PC-9 (cell line): ENCODE measurements around the gene MAGI2. TPM values are rescaled to one million over a fixed set of nuclear protein-coding genes. Genes with fewer than 3 reads are reported as not detected.

Experiments
- BruUV-seq: library from RNA; stranded (reverse); fragments of 400-500 nt; replicated peaks from 2 replicates; lab custom pipeline; 2021; lab: Mats Ljungman, UMichigan
- CTCF ChIA-PET: fragments of 300-600 bp; sonication (Branson Sonifier 250); formaldehyde crosslinking; loops from one replicate; lab custom pipeline; 2022; ENCODE audit warnings: antibody characterized with exemption; lab: Charles Lee
- POLR2A ChIA-PET: fragments of 300-600 bp; sonication (Branson Sonifier 250); formaldehyde crosslinking; loops from one replicate; lab custom pipeline; 2022; ENCODE audit warnings: antibody characterized with exemption; ENCODE audit not compliant: unreplicated experiment; lab: Charles Lee
- DNase-seq, 2 experiments: peaks; one replicate each; pipeline versions ENCODE4 v3.0.0 to v3.0.0-alpha.2; 2015 to 2022; ENCODE audit warnings: mixed read lengths in 1 of 2
- H2AFZ ChIP-seq: fragments of 200-600 bp; sonication (generic); 2 replicates; pipeline ENCODE4 v1.8.1; 2017; ENCODE audit warnings: antibody characterized with exemption
- H3F3A ChIP-seq: fragments of 200-600 bp; sonication (generic); 2 replicates; pipeline ENCODE4 v1.8.1; 2017; ENCODE audit warnings: antibody characterized with exemption, mild to moderate bottlenecking, low read depth; ENCODE audit not compliant: insufficient read depth
- H3K27ac ChIP-seq: fragments of 200-600 bp; sonication (generic); 2 replicates; pipeline ENCODE4 v1.6.1; 2016; ENCODE audit warnings: mixed run types
- H3K27me3 ChIP-seq: fragments of 200-600 bp; sonication (generic); 2 replicates; pipeline ENCODE4 v1.6.1; 2016; ENCODE audit warnings: low read depth, mixed run types; ENCODE audit not compliant: insufficient read depth
- H3K36me3 ChIP-seq: fragments of 200-600 bp; sonication (generic); 2 replicates; pipeline ENCODE4 v1.6.1; 2016; ENCODE audit warnings: low read depth, mixed run types
- H3K4me1 ChIP-seq: fragments of 200-600 bp; sonication (generic); replicated peaks from 2 replicates; pipeline ENCODE4 v1.6.1; 2016; ENCODE audit warnings: mixed run types; ENCODE audit not compliant: insufficient read depth
- H3K4me2 ChIP-seq: fragments of 200-600 bp; sonication (generic); 2 replicates; pipeline ENCODE4 v1.6.1; 2017; ENCODE audit warnings: mixed run types
- H3K4me3 ChIP-seq: fragments of 200-600 bp; sonication (generic); 2 replicates; pipeline ENCODE4 v1.6.1; 2016; ENCODE audit warnings: mixed run types
- H3K79me2 ChIP-seq: fragments of 200-600 bp; sonication (generic); 2 replicates; pipeline ENCODE4 v1.6.1; 2017; ENCODE audit warnings: low read depth, mixed run types
- H3K9me2 ChIP-seq: fragments of 200-600 bp; sonication (generic); 2 replicates; pipeline ENCODE4 v1.8.1; 2017; ENCODE audit warnings: mild to moderate bottlenecking; ENCODE audit not compliant: insufficient read depth
- H3K9me3 ChIP-seq: fragments of 200-600 bp; sonication (generic); 2 replicates; pipeline ENCODE4 v1.8.1; 2016; ENCODE audit warnings: low read depth; ENCODE audit not compliant: insufficient read depth
- H4K20me1 ChIP-seq: fragments of 200-600 bp; sonication (generic); 2 replicates; pipeline ENCODE4 v1.8.1; 2017; ENCODE audit not compliant: insufficient read depth
- CTCF ChIP-seq: fragments of 200-600 bp; sonication (generic); conservative IDR thresholded peaks from 2 replicates; pipeline ENCODE4 v1.6.1; 2017; ENCODE audit warnings: mixed run types, antibody characterized with exemption, mild to moderate bottlenecking, moderate library complexity
- EZH2 ChIP-seq: fragments of 200-600 bp; sonication (generic); IDR thresholded peaks from 2 replicates; pipeline ENCODE4 v1.8.0; 2017; ENCODE audit warnings: antibody characterized with exemption, low read depth
- intact Hi-C: fragments of 100-400 bp; cut with micrococcal nuclease; formaldehyde crosslinking; loops from one replicate; pipeline ENCODE4 v1.10.0; 2022; ENCODE audit not compliant: unreplicated experiment
- total RNA-seq: library from RNA; stranded (reverse); gene quantifications from 2 replicates; pipeline ENCODE4 v1.2.3, GENCODE V29; 2021

MAGI2 gene
- total RNA-seq, 1 experiment from 2014 or later = 0.92 TPM

- Histone ChIP-seq H4K20me1 (no peaks in the 10 kb centered on the region), H3K79me2 (no peaks in the 10 kb centered on the region), H3K9me3 (no peaks in the 10 kb centered on the region), H3K4me2 (no peak overlapping the region), H3K9me2 (no peaks in the 10 kb centered on the region), H3K4me3 (no peak overlapping the region), H3F3A (no peaks in the 10 kb centered on the region), H2AFZ (no peak overlapping the region), H3K36me3 (no peaks in the 10 kb centered on the region), H3K4me1 (no peaks in the 10 kb centered on the region), H3K27me3 (no peaks in the 10 kb centered on the region), H3K27ac (no peak overlapping the region)
- ChIA-PET CTCF (no interaction called here), POLR2A (no interaction called here)
- DNase-seq = no peak
- BruUV-seq = no TSS peak
- no peak for TF ChIP-seq EZH2
- no peak for TF ChIP-seq CTCF
- intact Hi-C loops = no loop called here
Observed at GRCh38 chr7:78703391-78703790, 750.1 kb downstream of the MAGI2 start.

- Histone ChIP-seq H3K9me3 (no peaks in the 10 kb centered on the region), H4K20me1 (no peaks in the 10 kb centered on the region), H3K4me3 (no peak overlapping the region), H3K9me2 (no peaks in the 10 kb centered on the region), H3K79me2 (no peaks in the 10 kb centered on the region), H3F3A (no peaks in the 10 kb centered on the region), H3K27ac (no peak overlapping the region), H3K4me1 (no peaks in the 10 kb centered on the region), H3K36me3 (no peaks in the 10 kb centered on the region), H3K4me2 (no peak overlapping the region), H2AFZ (no peak overlapping the region), H3K27me3 (no peaks in the 10 kb centered on the region)
- ChIA-PET CTCF (no interaction called here), POLR2A (no interaction called here)
- peak in 1 of 2 experiments; percentile 37 for DNase-seq
- intact Hi-C loops = no loop called here
- TF ChIP-seq EZH2 = no peak
- TF ChIP-seq CTCF = no peak
- no TSS peak for BruUV-seq
Observed at GRCh38 chr7:78702770-78703169, 750.7 kb downstream of the MAGI2 start.

- Histone ChIP-seq H3K4me3 (no peak overlapping the region), H4K20me1 (no peaks in the 10 kb centered on the region; the same call in 1 of the 2 replicates), H3K79me2 (no peaks in the 10 kb centered on the region), H3K4me2 (no peak overlapping the region), H3K4me1 (no peaks in the 10 kb centered on the region), H3K9me2 (no peaks in the 10 kb centered on the region), H3K9me3 (no peaks in the 10 kb centered on the region), H3F3A (no peaks in the 10 kb centered on the region), H3K27ac (no peak overlapping the region), H2AFZ (no peak overlapping the region), H3K27me3 (no peaks in the 10 kb centered on the region), H3K36me3 (no peaks in the 10 kb centered on the region)
- intact Hi-C loops = no loop called here
- no peak for DNase-seq
- no TSS peak for BruUV-seq
- no peak for TF ChIP-seq CTCF
- no peak for TF ChIP-seq EZH2
- ChIA-PET CTCF (no interaction called here), POLR2A (no interaction called here)
Observed at GRCh38 chr7:78695826-78696225, 757.6 kb downstream of the MAGI2 start.
